SK-N-SH (cell line): Measurements from ENCODE around the gene ITGAE. TPM values are rescaled to one million over a fixed set of nuclear protein-coding genes. Genes with fewer than 3 reads are reported as not detected.

Experiments used
- CTCF ChIA-PET: fragments of 300-600, 350-600 bp; formaldehyde crosslinking; extraction: SDS; loops from one replicate; lab custom pipeline; 2021; lab: Yijun Ruan, JAX
- POLR2A ChIA-PET: fragments of 350-600 bp; sonication (Branson Sonifier 250); formaldehyde crosslinking; extraction: SDS; loops from one replicate; lab custom pipeline; 2020; ENCODE audit warnings: antibody characterized with exemption, inconsistent platforms; lab: Yijun Ruan, JAX
- DNase-seq: peaks from one replicate; pipeline ENCODE4 v3.0.0; 2012
- H2AFZ ChIP-seq: fragments of 200-600 bp; sonication (generic); 2 replicates; pipeline ENCODE4 v1.8.1; 2016; ENCODE audit warnings: antibody characterized with exemption, mild to moderate bottlenecking, low read depth
- H3F3A ChIP-seq: fragments of 200-600 bp; sonication (generic); replicated peaks from 2 replicates; pipeline ENCODE3; 2016; ENCODE audit warnings: antibody characterized with exemption, mild to moderate bottlenecking; ENCODE audit not compliant: insufficient read depth
- H3K27ac ChIP-seq, 2 experiments: fragments of 200-500 bp in 1 of 2; fragments of 200-600 bp in 1 of 2; sonication (Bioruptor generic) in 1 of 2; sonication (generic), shearing (Covaris generic) in 1 of 2; 2 replicates each; pipeline versions ENCODE4 v1.5.1 to v1.6.1; 2014 to 2016; ENCODE audit warnings: low read depth in 2 of 2, inconsistent platforms in 1 of 2, low read length in 1 of 2, mild to moderate bottlenecking in 1 of 2, mixed read lengths in 1 of 2
- H3K27me3 ChIP-seq: fragments of 200-600 bp; sonication (generic), shearing (Covaris generic); 2 replicates; pipeline ENCODE4 v1.6.1; 2016; ENCODE audit warnings: mixed run types; ENCODE audit not compliant: insufficient read depth
- H3K36me3 ChIP-seq, 2 experiments: fragments of 200-500 bp in 1 of 2; fragments of 200-600 bp in 1 of 2; sonication (Bioruptor generic) in 1 of 2; sonication (generic) in 1 of 2; replicated peaks in 1 of 2; 2 replicates each; pipeline versions ENCODE3 to v1.5.1; 2014 to 2016; ENCODE audit warnings: low read length in 1 of 2, mild to moderate bottlenecking in 1 of 2; ENCODE audit not compliant: insufficient read depth in 2 of 2, control insufficient read depth in 1 of 2
- H3K4me1 ChIP-seq, 2 experiments: fragments of 200-500 bp in 1 of 2; fragments of 200-600 bp in 1 of 2; sonication (Bioruptor generic) in 1 of 2; sonication (generic), shearing (Covaris generic) in 1 of 2; 2 replicates each; pipeline versions ENCODE4 v1.5.1 to v1.6.1; 2014 to 2016; ENCODE audit warnings: low read depth in 1 of 2, low read length in 1 of 2, mixed run types in 1 of 2; ENCODE audit not compliant: insufficient read depth in 2 of 2, control insufficient read depth in 1 of 2
- H3K4me2 ChIP-seq: fragments of 200-600 bp; sonication (generic), shearing (Covaris generic); 2 replicates; pipeline ENCODE4 v1.6.1; 2017; ENCODE audit warnings: mixed run types
- H3K4me3 ChIP-seq, 2 experiments: fragments of 200-500 bp in 1 of 2; fragments of 200-600 bp in 1 of 2; sonication (Bioruptor generic) in 1 of 2; sonication (generic), shearing (Covaris generic) in 1 of 2; 2 replicates each; pipeline versions ENCODE4 v1.5.1 to v1.8.1; 2014 to 2016; ENCODE audit warnings: low read depth in 2 of 2, inconsistent platforms in 1 of 2, low read length in 1 of 2, mild to moderate bottlenecking in 1 of 2, mixed read lengths in 1 of 2, moderate library complexity in 1 of 2
- H3K79me2 ChIP-seq: fragments of 200-600 bp; sonication (generic); 2 replicates; pipeline ENCODE4 v1.8.1; 2017; ENCODE audit warnings: mild to moderate bottlenecking; ENCODE audit not compliant: insufficient read depth
- H3K9ac ChIP-seq: fragments of 200-600 bp; sonication (generic); 2 replicates; pipeline ENCODE4 v1.6.1; 2017; ENCODE audit warnings: mixed run types
- H3K9me2 ChIP-seq: fragments of 200-600 bp; sonication (generic); 2 replicates; pipeline ENCODE4 v1.6.1; 2017; ENCODE audit warnings: mixed run types
- H3K9me3 ChIP-seq: fragments of 200-600 bp; sonication (generic); 2 replicates; pipeline ENCODE4 v1.6.1; 2017; ENCODE audit warnings: mixed run types, mild to moderate bottlenecking, moderate library complexity
- H4K20me1 ChIP-seq: fragments of 200-600 bp; sonication (generic); 2 replicates; pipeline ENCODE4 v1.6.1; 2017; ENCODE audit warnings: mild to moderate bottlenecking, mixed run types; ENCODE audit not compliant: insufficient read depth
- CTCF ChIP-seq: fragments of 200-600 bp; sonication (generic); IDR thresholded peaks from 2 replicates; pipeline ENCODE4 v1.6.1; 2017; ENCODE audit warnings: antibody characterized with exemption, mild to moderate bottlenecking, moderate library complexity
- FOSL2 ChIP-seq: IDR thresholded peaks from 2 replicates; pipeline ENCODE4 v1.4.0; 2012; ENCODE audit warnings: low read depth, mild to moderate bottlenecking, moderate library complexity, borderline replicate concordance
- FOXJ3 ChIP-seq: sonication (generic); formaldehyde crosslinking; IDR thresholded peaks from 2 replicates; pipeline ENCODE4 v1.5.1; 2020; ENCODE audit warnings: mild to moderate bottlenecking, missing genetic modification reagents
- GABPA ChIP-seq: IDR thresholded peaks from 2 replicates; pipeline ENCODE4 v1.4.0; 2012; ENCODE audit warnings: low read depth, mild to moderate bottlenecking
- MEF2A ChIP-seq: IDR thresholded peaks from 2 replicates; pipeline ENCODE4 v1.4.0; 2012; ENCODE audit warnings: low read depth, borderline replicate concordance
- NFIC ChIP-seq: IDR thresholded peaks from 2 replicates; pipeline ENCODE4 v1.4.0; 2012; ENCODE audit warnings: borderline replicate concordance
- PBX3 ChIP-seq: IDR thresholded peaks from 2 replicates; pipeline ENCODE4; 2012
- RAD21 ChIP-seq: IDR thresholded peaks from 2 replicates; pipeline ENCODE4 v1.6.1; 2012; ENCODE audit warnings: mild to moderate bottlenecking, low read length
- RCOR1 ChIP-seq: fragments of 150-350 bp; IDR thresholded peaks from 2 replicates; pipeline ENCODE4 v1.6.1; 2017; ENCODE audit warnings: antibody characterized with exemption, low read length
- REST ChIP-seq: IDR thresholded peaks from 2 replicates; pipeline ENCODE4 v1.6.1; 2012; ENCODE audit warnings: mild to moderate bottlenecking, low read depth, low read length, moderate library complexity
- RFX5 ChIP-seq: IDR thresholded peaks from 2 replicates; pipeline ENCODE4 v1.6.1; 2012; ENCODE audit warnings: mild to moderate bottlenecking, improper control_type of control experiment, low read length
- RXRA ChIP-seq: IDR thresholded peaks from 2 replicates; pipeline ENCODE4 v1.4.0; 2012; ENCODE audit warnings: low read depth, mild to moderate bottlenecking, borderline replicate concordance
- SIN3A ChIP-seq: IDR thresholded peaks from 2 replicates; pipeline ENCODE4 v1.6.1; 2012; ENCODE audit warnings: low read depth, mild to moderate bottlenecking, low read length, moderate library complexity, borderline replicate concordance
- TEAD4 ChIP-seq: IDR thresholded peaks from 2 replicates; pipeline ENCODE4 v1.4.0; 2012; ENCODE audit warnings: mild to moderate bottlenecking, borderline replicate concordance; ENCODE audit not compliant: insufficient read depth
- USF2 ChIP-seq: fragments of 150-350 bp; IDR thresholded peaks from 2 replicates; pipeline ENCODE4 v1.6.1; 2017; ENCODE audit warnings: antibody characterized with exemption, low read length, low read depth, borderline replicate concordance
- YY1 ChIP-seq: IDR thresholded peaks from 2 replicates; pipeline ENCODE4 v1.4.0; 2012; ENCODE audit warnings: low read depth, mild to moderate bottlenecking
- WGBS: methylation state at CpG from one replicate; pipeline ENCODE4 v1.1.6; 2017; ENCODE audit warnings: low lambda C conversion rate; 5-methylcytosine and 5-hydroxymethylcytosine counted together
- polyA plus RNA-seq, 3 experiments: library from polyadenylated mRNA; depleted of rRNA; stranded (reverse); fragments of >200 nt; gene quantifications; 2 replicates each; pipeline ENCODE4 v1.2.3, GENCODE V29; 2012

Gene ITGAE
- polyA plus RNA-seq, 1 of the 3 experiments (the other 2 are of a cell fraction): 56.7 TPM

- peaks cover 15% of the 10 kb centered on the region for H4K20me1 ChIP-seq
Measured at GRCh38 chr17:3836551-3836950, 35.6 kb upstream of the ITGAE start.

GRCh38 chr17:3835410-3836229, 34.6 kb upstream of the ITGAE start:
- POLR2A ChIA-PET: no interaction called here
- TF ChIP-seq YY1 (no peak), PBX3 (no peak), USF2 (no peak), REST (no peak), MEF2A (no peak), RAD21 (no peak), FOSL2 (no peak), RXRA (no peak), GABPA (no peak), SIN3A (no peak), CTCF (no peak), RFX5 (no peak)
- TF ChIP-seq, all 33 proteins: peak for 0
- Histone ChIP-seq H3K27ac (no peak overlapping the region), H3K4me3 (no peak overlapping the region), H3K79me2 (peaks cover 67% of the 10 kb centered on the region), H3K9me3 (no peaks in the 10 kb centered on the region), H3K9me2 (no peaks in the 10 kb centered on the region), H3K27me3 (no peaks in the 10 kb centered on the region), H3F3A (no peaks in the 10 kb centered on the region), H3K4me1 (no peaks in the 10 kb centered on the region), H2AFZ (no peak overlapping the region), H3K9ac (no peak overlapping the region), H3K36me3 (peaks cover 44 to 45% of the 10 kb centered on the region in 2 experiments), H3K4me2 (no peak overlapping the region), H4K20me1 (peaks cover 15% of the 10 kb centered on the region)
- WGBS: 87% methylated on average over 14 of the region's 14 CpGs
- CTCF ChIA-PET: interaction anchor here (1.0 to 1.3 kb wide), 3 partner anchors 9 to 11 kb away, joined by 4 to 6 read pairs (median 4); partner anchors contain the start of gene NCBP3
- no peak for DNase-seq

More at GRCh38 chr17:3836551-3836950, 35.6 kb upstream of the ITGAE start:
- no peaks in the 10 kb centered on the region for H3K4me1 ChIP-seq
- POLR2A ChIA-PET: no interaction called here
- DNase-seq: no peak
- H3K27ac ChIP-seq: no peak overlapping the region
- no peak overlapping the region for H3K4me2 ChIP-seq
- 91% methylated on average over 10 of the region's 10 CpGs for WGBS
- TF ChIP-seq RXRA (no peak), FOXJ3 (CRISPR knock-in tag) (no peak), RAD21 (no peak), TEAD4 (no peak), NFIC (no peak), GABPA (no peak), SIN3A (no peak), RCOR1 (no peak)
- peaks cover 48 to 49% of the 10 kb centered on the region in 2 experiments for H3K36me3 ChIP-seq
- H3F3A ChIP-seq: no peaks in the 10 kb centered on the region
- no peak overlapping the region for H2AFZ ChIP-seq
- no peak overlapping the region for H3K9ac ChIP-seq
- no peaks in the 10 kb centered on the region for H3K9me2 ChIP-seq
- H3K9me3 ChIP-seq: no peaks in the 10 kb centered on the region
- H3K27me3 ChIP-seq: no peaks in the 10 kb centered on the region
- CTCF ChIA-PET: interaction anchor here (1.0 to 2.9 kb wide), 3 partner anchors 8 to 10 kb away, joined by 4 to 20 read pairs (median 5); partner anchors contain the start of gene NCBP3
- H3K4me3 ChIP-seq: no peak overlapping the region
- peaks cover 70% of the 10 kb centered on the region for H3K79me2 ChIP-seq
